ENCODE results near the gene TACC2.

TACC2 gene

DNA sequence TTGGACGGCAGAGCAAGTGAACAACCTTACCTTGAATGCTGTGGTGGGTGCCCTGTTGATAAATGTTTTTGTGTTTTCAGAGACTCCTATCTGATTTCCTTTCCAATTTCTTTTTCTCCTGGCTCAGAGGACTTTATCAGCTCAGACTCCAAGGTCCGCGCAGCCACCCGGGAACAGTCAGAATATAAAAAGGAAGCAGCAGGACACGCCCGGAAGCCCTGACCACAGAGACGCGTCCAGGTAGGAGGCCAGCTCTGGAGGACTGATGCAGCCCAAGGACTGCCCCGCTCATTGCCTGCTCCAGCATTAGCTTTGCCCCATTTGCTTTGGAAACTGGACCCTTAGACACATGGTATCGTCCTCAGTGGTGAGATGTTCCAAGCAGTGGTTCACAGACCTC is 61.3 kb downstream of the TACC2 start:
- Histone ChIP-seq H3K4me1 (ENCODE audit: insufficient read depth, low read length) (no peaks in the 10 kb centered on the region), H3K27ac (ENCODE audit: low read length) (no peak overlapping the region), H3K9ac (ENCODE audit: low read depth, low read length) (no peak overlapping the region), H3K9me3 (ENCODE audit: insufficient read depth, low read length, severe bottlenecking) (no peaks in the 10 kb centered on the region), H3K36me3 (ENCODE audit: insufficient read depth, low read length) (no peaks in the 10 kb centered on the region), H3K4me2 (ENCODE audit: insufficient read depth, low read length) (no peak overlapping the region), H3K79me2 (ENCODE audit: insufficient read depth, low read length) (no peaks in the 10 kb centered on the region), H2AFZ (ENCODE audit: low read depth, low read length) (no peak overlapping the region), H3K27me3 (ENCODE audit: insufficient read depth, low read length, poor library complexity) (peaks cover 8% of the 10 kb centered on the region), H4K20me1 (ENCODE audit: insufficient read depth, low read length) (no peaks in the 10 kb centered on the region), H3K4me3 (ENCODE audit: low read depth in 1 of 2, low read length in 2 of 2) (no peak overlapping the region)
- ATAC-seq (ENCODE audit: insufficient read depth, low read depth): no peak
- TF ChIP-seq, protein P1, sequence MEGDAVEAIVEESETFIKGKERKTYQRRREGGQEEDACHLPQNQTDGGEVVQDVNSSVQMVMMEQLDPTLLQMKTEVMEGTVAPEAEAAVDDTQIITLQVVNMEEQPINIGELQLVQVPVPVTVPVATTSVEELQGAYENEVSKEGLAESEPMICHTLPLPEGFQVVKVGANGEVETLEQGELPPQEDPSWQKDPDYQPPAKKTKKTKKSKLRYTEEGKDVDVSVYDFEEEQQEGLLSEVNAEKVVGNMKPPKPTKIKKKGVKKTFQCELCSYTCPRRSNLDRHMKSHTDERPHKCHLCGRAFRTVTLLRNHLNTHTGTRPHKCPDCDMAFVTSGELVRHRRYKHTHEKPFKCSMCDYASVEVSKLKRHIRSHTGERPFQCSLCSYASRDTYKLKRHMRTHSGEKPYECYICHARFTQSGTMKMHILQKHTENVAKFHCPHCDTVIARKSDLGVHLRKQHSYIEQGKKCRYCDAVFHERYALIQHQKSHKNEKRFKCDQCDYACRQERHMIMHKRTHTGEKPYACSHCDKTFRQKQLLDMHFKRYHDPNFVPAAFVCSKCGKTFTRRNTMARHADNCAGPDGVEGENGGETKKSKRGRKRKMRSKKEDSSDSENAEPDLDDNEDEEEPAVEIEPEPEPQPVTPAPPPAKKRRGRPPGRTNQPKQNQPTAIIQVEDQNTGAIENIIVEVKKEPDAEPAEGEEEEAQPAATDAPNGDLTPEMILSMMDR (IDR thresholded peaks at IDR 0.05; ENCODE audit: borderline replicate concordance, extremely low read depth, low read length, poor library complexity, severe bottlenecking): no peak
- no peak for TF ChIP-seq EZH2 (IDR thresholded peaks at IDR 0.05; ENCODE audit: borderline replicate concordance, low read depth, low read length, severe bottlenecking)
- DNase-seq: no peak

GRCh38 chr10:122050811-122051210 is 61.8 kb downstream of the TACC2 start:
- TF ChIP-seq EZH2 (IDR thresholded peaks at IDR 0.05; ENCODE audit: borderline replicate concordance, low read depth, low read length, severe bottlenecking): no peak
- TF ChIP-seq, protein P1 (IDR thresholded peaks at IDR 0.05; ENCODE audit: borderline replicate concordance, extremely low read depth, low read length, poor library complexity, severe bottlenecking): no peak
- H3K9ac ChIP-seq (ENCODE audit: low read depth, low read length): no peak overlapping the region
- H3K79me2 ChIP-seq (ENCODE audit: insufficient read depth, low read length): no peaks in the 10 kb centered on the region
- no peak overlapping the region for H2AFZ ChIP-seq (ENCODE audit: low read depth, low read length)
- DNase-seq: no peak
- H3K4me1 ChIP-seq (ENCODE audit: insufficient read depth, low read length): no peaks in the 10 kb centered on the region
- H3K27me3 ChIP-seq (ENCODE audit: insufficient read depth, low read length, poor library complexity): peaks cover 8% of the 10 kb centered on the region
- no peaks in the 10 kb centered on the region for H3K36me3 ChIP-seq (ENCODE audit: insufficient read depth, low read length)
- no peak overlapping the region for H3K4me2 ChIP-seq (ENCODE audit: insufficient read depth, low read length)
- no peak for ATAC-seq (ENCODE audit: insufficient read depth, low read depth)
- H3K9me3 ChIP-seq (ENCODE audit: insufficient read depth, low read length, severe bottlenecking): no peaks in the 10 kb centered on the region
- H3K4me3 ChIP-seq (ENCODE audit: low read depth in 1 of 2, low read length in 2 of 2): no peak overlapping the region
- no peak overlapping the region for H3K27ac ChIP-seq (ENCODE audit: low read length)
- H4K20me1 ChIP-seq (ENCODE audit: insufficient read depth, low read length): no peaks in the 10 kb centered on the region

- ATAC-seq (ENCODE audit: insufficient read depth, low read depth): no peak
- Histone ChIP-seq H3K27ac (ENCODE audit: low read length) (no peak overlapping the region), H3K4me3 (ENCODE audit: low read depth in 1 of 2, low read length in 2 of 2) (no peak overlapping the region), H3K27me3 (ENCODE audit: insufficient read depth, low read length, poor library complexity) (peaks cover 8% of the 10 kb centered on the region), H4K20me1 (ENCODE audit: insufficient read depth, low read length) (no peaks in the 10 kb centered on the region), H3K79me2 (ENCODE audit: insufficient read depth, low read length) (no peaks in the 10 kb centered on the region), H2AFZ (ENCODE audit: low read depth, low read length) (no peak overlapping the region), H3K36me3 (ENCODE audit: insufficient read depth, low read length) (no peaks in the 10 kb centered on the region), H3K4me2 (ENCODE audit: insufficient read depth, low read length) (no peak overlapping the region), H3K4me1 (ENCODE audit: insufficient read depth, low read length) (no peaks in the 10 kb centered on the region), H3K9ac (ENCODE audit: low read depth, low read length) (no peak overlapping the region), H3K9me3 (ENCODE audit: insufficient read depth, low read length, severe bottlenecking) (no peaks in the 10 kb centered on the region)
- DNase-seq: no peak
- TF ChIP-seq, protein P1 (IDR thresholded peaks at IDR 0.05; ENCODE audit: borderline replicate concordance, extremely low read depth, low read length, poor library complexity, severe bottlenecking): peak; percentile 7
- TF ChIP-seq EZH2 (IDR thresholded peaks at IDR 0.05; ENCODE audit: borderline replicate concordance, low read depth, low read length, severe bottlenecking): no peak
Observed at GRCh38 chr10:122051609-122052385, 62.8 kb downstream of the TACC2 start.

Data from DND-41 (cell line).